PC-9 (cell line): ENCODE results near the gene OPTN.

Experiments used
- EZH2 ChIP-seq: fragments of 200-600 bp; sonication (generic); IDR thresholded peaks from 2 replicates; pipeline ENCODE4 v1.8.0; 2017; ENCODE audit warnings: antibody characterized with exemption, low read depth
- TF ChIP-seq, protein P1 (sequence below): fragments of 200-600 bp; sonication (generic); conservative IDR thresholded peaks from 2 replicates; pipeline ENCODE4 v1.6.1; 2017; ENCODE audit warnings: mixed run types, antibody characterized with exemption, mild to moderate bottlenecking, moderate library complexity

DNA sequence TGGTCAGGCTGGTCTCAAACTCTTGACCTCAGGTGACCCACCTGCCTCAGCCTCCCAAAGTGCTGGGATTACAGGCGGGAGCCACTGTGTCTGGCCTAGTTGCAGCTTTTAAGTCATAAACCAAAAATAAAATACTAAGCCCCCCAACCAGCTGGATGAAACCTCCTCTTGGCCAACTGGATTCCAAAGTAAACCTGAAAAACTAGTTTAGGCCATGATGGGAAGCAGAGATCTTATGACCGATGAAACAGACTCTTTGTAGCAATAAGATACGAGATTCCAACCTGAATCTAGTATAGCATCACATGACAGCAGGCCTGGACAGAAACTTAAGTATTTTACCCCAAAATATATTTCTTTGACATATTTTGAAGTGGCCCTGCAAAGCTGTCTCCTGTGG is 52.3 kb downstream of the OPTN start:
- TF ChIP-seq, protein P1, sequence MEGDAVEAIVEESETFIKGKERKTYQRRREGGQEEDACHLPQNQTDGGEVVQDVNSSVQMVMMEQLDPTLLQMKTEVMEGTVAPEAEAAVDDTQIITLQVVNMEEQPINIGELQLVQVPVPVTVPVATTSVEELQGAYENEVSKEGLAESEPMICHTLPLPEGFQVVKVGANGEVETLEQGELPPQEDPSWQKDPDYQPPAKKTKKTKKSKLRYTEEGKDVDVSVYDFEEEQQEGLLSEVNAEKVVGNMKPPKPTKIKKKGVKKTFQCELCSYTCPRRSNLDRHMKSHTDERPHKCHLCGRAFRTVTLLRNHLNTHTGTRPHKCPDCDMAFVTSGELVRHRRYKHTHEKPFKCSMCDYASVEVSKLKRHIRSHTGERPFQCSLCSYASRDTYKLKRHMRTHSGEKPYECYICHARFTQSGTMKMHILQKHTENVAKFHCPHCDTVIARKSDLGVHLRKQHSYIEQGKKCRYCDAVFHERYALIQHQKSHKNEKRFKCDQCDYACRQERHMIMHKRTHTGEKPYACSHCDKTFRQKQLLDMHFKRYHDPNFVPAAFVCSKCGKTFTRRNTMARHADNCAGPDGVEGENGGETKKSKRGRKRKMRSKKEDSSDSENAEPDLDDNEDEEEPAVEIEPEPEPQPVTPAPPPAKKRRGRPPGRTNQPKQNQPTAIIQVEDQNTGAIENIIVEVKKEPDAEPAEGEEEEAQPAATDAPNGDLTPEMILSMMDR, result no peak
- TF ChIP-seq EZH2, result no peak
